ENCODE measurements around the gene ANKMY2.
A peak's percentile ranks its signal among the peaks of the same experiment; 100 is the strongest.

The ANKMY2 gene

DNA sequence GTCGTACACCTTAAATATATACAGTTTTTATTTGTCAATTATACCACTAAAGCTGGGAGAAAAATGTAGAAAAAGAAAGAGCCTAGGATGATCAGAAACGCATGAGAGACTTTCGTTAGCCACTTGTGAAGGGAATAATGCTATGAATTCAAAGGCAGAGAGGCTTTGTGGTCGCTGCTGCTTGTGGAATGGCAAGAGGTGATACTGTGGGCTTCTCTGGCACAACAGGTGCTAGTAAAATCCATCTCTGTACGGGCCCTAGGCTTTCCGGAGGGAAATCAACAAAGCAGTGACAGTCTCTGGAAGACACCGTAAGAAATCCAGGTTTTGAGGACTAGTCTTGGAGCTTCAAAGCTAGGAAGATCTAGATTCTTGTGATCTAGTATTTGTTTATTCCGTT, 66.3 kb downstream of the ANKMY2 start:
- no peak for DNase-seq (ENCODE audit: low spot score)

DNA sequence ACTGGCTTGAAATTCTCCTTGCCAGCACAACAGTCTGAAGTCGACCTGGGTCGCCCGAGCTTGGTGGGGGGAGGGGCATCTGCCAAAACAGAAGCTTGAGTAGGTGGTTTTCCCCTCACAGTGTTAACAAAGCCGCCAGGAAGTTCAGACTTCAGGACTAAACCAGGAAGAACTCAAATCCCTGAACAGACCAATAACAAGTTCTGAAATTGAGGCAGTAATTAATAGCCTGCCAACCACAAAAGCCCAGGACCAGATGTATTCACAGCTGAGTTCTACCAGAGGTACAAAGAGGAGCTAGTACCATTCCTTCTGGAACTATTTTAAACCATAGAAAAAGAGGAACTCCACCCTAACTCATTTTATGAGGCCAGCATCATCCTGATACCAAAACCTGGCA, 73.6 kb downstream of the ANKMY2 start:
- DNase-seq (ENCODE audit: low spot score) = no peak

DNA sequence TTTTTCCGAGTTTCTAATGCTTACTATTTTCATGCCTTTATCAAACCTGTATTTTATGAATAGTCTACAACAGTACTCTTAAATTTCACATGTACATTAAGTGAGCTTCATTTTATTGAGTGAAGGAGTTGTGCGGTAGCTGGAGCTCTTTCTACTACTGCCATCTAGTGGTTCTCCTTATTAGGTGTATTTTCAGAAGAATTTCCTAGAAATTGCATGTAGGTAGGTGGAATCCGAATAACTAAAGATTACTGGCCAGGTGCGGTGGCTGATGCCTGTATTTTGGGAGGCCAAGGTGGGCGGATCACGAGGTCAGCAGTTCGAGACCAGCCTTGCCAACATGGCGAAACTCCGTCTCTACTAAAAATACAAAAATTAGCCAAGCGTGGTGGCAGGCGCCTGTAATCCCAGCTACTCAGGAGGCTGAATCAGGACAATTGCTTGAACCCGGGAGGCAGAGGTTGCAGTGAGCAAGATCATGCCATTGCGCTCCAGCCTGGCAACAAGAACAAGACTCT, 80.6 kb downstream of the ANKMY2 start:
- DNase-seq (ENCODE audit: low spot score) = peak; percentile 56

DNA sequence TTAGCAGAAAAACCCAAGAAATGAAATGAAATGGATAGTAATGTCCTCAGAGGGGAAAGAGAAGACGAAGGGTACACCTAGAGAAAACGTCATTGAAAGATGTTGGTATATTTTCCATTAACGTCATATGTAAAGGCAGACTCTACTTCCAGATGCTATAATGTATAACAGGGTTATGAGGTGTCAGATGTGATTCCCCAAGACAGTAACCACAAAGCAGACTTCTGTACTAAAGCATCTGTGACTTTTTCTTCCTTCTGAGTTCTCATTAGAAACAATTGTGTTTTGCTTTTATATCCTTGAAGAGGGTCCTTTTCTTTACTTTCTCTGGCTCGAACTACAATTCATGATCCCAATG, 81.6 kb downstream of the ANKMY2 start:
- DNase-seq (ENCODE audit: low spot score) = no peak

DNA sequence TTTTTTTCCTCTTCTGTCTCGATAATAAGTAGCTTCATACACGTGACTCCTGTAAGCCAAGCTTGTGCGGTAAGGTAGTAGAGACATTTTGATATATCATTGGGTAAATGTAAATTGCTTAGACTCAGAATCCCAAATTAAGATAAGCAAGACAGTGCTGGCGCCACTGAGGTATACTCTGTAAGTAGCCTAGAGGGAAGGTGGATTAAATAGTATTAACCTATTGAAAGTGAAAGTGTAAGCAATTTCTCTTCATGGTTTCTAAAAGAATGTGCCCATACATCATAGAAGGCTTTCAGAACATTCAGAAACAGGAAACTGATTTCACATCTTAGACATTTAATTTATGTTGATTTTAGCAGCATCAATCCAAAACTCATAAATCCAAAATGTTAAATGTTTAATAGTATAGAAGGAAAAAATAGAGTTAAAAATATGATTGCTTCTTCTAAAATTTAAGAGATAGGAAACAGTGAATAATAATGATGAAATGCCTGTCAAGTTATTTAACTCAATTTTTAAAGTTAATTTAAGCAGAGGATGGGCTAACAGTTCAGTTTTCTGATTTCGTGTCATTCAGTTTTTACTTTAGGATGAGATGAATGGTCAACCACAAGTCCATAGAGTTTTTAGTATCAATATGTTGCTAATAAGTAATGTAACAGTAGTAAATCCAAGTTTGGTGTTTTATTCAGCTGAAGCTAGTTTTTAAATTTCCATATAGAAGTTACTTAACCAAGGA, 82.1 kb downstream of the ANKMY2 start:
- DNase-seq (ENCODE audit: low spot score) = no peak

DNA sequence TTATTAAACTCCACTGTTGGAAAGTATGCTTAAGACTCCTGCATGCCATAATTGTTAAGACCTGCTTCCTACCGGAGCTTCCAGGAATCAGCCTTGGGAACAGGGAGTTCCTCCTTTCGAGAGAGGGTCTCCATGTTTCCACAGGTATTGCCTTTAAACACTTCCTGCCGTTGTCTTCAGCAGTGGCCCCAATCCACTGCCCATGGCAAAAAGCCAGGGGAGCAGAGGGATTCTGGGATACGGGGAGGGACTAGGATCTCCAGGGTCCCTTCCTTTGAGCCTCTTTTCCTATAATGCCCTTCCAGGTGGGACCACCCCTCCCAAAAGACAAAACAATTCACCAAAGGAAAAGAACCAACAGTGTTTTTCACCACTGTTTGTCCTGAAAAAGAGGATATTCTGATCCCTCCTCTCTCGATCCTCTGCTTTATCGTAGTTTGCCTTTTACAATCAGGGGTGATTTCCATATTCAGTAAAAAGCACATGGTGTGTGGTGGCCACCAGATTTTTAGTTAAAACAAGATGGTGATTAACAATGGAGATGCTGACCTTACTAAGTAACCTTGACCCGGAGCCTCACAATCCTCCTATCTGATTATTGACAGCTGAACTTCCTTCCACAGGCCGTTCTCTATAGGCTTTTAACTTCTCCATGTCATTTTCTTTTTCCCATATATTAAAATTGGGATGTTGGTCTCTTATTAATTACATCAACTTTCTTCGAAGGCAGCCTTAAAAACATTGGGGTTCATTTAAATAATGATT, 82.9 kb downstream of the ANKMY2 start:
- DNase-seq (ENCODE audit: low spot score) = no peak

- DNase-seq (ENCODE audit: low spot score) = no peak
Measured at GRCh38 chr7:16561943-16562342, 83.6 kb downstream of the ANKMY2 start.

GRCh38 chr7:16559497-16560179, 85.9 kb downstream of the ANKMY2 start:
- DNase-seq (ENCODE audit: low spot score) = no peak

- no peak for DNase-seq (ENCODE audit: low spot score)
Measured at GRCh38 chr7:16558761-16559302, 86.7 kb downstream of the ANKMY2 start.

GRCh38 chr7:16556359-16556758, 89.2 kb downstream of the ANKMY2 start:
- DNase-seq (ENCODE audit: low spot score) = no peak

- no peak for DNase-seq (ENCODE audit: low spot score)
Measured at GRCh38 chr7:16554518-16555236, 90.9 kb downstream of the ANKMY2 start.

GRCh38 chr7:16550671-16551070, 94.9 kb downstream of the ANKMY2 start:
- DNase-seq (ENCODE audit: low spot score) = no peak

Data from hematopoietic multipotent progenitor cell treated with erythropoietin and hydrocortisone succinate and interleukin-3 and kit ligand, for 15 days (in vitro differentiated cells).